C1 segment of cervical spinal cord (tissue), 14 donors: ENCODE data around the gene CBLN4.
A peak's percentile ranks its signal among the peaks of the same experiment; 100 is the strongest.

ENCODE experiments used
- DNase-seq, 14 donors: peaks; one replicate each; lab custom pipeline; 2025; lab: John Stamatoyannopoulos, UW

The CBLN4 gene

DNA sequence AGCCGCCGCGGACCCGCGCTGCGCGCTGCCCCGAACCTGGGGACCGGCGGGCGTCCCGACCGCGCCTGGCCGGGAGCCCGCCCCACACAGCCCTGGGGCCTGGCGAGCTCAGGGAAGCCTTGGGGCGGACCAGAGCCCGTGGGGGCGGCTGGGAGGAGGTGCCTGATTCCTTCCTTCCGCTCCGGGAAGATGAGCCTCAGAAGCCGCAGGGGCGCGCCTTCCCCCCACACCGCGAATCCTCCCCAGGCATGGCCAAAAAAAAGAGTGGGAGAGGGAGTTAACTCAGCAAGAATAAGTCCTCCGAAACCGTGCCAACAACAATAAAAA is at the start of gene CBLN4:
TSS of gene CBLN4 (minus strand) at position 131 of the 327 bp plus-strand sequence. CDS start 1,348 bp downstream, outside the sequence.
- no peak for DNase-seq

DNA sequence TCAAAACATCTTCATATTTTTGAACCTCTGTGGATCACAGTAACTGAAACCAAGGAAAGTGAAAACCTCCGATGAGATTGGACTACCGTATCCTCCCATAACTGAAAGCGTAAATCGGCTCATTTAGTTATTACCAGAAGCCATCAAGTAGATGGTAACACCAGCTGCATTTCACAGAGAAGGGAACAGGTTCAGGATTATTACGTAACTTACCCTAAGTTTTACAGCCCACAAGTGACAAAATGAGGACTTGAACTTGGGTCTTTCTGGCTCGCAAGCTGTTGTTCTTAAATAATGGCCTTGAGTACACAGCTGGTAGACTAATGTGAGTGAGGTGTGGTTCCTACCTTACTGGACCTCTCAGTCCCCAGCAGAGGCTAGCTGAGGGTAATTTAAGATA is 37.9 kb upstream of the CBLN4 start:
- DNase-seq: no peak

DNA sequence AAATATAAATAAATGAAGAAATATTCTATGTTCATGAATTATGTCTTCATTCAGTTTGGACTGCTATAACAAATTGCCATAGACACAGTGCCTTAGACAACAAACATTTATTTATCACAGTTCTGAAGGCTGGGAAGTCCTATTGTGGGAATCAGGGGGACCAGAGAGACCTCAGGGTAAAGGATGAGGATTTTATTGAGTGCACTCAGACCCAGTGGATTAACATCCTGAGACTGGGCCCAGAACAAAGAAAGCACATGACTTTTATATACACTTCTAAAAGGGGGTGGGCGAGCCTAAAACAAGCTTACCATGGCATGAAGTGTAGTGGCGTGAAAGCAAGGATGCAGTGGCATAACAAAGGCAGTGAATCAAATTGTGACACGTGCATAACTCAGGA is 26.9 kb upstream of the CBLN4 start:
- DNase-seq: no peak

DNA sequence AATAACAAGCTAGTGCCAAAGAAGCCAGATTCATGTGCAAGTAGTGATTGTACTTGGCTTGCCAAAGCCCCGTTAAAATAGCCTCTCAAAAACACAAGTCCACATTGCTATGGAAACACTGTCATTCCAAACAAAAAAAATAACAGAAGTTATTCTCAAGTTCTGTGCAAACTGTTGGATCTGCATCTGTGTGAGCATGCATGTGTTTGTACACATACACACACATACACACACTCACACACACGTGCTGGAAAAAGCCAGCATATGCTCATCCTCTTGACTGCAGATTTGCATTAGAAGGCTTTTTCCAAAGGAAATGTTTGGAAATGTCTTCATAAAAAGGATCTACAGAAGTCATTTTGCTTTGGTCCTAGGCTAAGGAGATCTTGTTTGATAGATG is 13.4 kb upstream of the CBLN4 start:
- no peak for DNase-seq

DNA sequence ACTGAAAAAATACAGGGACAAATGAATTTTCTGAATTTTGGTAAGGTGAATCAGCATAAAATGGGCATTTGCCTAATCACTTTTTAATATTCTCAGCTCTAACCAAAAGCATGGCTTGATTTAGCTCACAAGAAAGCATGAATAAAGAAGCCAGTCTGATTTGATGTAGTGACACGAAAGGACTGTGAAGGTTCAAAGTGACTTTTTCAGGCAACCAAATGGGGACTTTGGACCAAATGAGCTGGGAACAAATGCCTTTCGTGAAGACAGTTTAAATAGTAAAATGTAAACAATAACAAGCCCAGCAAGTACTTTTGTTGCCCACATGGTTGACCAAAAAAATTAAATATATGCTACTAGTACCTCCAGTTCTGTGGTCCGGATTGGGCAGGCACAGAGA is 12.9 kb upstream of the CBLN4 start:
- no peak for DNase-seq

DNA sequence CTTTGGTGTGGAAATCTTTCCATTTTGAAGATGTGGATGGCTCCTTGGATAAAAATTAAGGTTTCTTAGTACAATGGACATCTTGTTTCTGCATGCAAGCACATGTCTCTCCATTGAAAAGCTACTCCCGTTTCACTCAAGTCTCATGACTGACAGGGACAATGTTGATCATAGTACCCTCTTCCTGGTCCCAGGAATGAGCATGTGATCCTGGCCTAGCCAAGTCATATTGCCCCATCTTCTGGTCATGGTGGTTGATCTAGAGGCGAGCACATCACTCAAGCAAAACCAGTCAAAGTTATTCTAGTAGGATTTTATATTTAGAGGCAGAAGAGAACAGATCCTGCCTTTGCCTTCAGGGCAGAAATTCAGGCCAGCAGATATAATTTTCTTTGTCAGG is 12.2 kb upstream of the CBLN4 start:
- DNase-seq: no peak

DNA sequence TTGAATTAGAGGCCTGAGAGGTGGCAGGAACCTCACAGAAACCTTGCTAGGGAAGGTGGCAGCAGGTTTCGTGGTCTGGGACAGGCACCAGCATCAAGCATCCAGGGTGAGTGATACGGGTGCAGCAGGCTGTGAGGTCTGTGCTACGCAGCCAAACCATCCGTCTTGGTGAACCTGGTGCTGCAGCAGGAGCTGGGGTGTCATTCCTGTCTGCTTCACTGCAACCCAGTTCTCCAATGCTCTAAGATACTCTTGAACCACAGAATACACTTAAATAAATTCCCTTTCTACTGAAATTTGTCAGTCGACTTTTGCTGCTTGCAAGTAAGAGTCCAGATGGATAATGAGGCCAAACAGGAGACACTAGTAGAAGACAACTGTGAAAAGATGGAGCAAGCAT is 9.7 kb upstream of the CBLN4 start:
- DNase-seq: no peak

DNA sequence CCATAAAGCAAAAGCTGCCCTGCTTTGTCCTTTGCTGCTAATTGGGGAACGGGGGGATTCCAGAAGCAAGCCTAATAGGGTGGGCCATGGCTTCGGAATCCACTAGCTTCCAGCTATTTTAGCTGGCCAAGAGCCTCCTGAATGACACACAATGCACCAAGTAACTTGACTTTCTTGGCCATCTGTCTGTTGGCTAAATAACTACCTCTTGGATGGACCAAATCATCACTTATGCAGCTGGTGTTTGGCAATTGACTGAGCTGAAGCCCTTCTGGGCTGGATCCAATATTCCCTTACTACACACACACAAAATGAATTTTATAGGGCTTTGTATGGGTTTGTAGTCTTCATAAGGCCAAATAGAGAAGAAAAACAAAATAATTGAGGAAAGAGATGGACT is 8.8 kb upstream of the CBLN4 start:
- no peak for DNase-seq

DNA sequence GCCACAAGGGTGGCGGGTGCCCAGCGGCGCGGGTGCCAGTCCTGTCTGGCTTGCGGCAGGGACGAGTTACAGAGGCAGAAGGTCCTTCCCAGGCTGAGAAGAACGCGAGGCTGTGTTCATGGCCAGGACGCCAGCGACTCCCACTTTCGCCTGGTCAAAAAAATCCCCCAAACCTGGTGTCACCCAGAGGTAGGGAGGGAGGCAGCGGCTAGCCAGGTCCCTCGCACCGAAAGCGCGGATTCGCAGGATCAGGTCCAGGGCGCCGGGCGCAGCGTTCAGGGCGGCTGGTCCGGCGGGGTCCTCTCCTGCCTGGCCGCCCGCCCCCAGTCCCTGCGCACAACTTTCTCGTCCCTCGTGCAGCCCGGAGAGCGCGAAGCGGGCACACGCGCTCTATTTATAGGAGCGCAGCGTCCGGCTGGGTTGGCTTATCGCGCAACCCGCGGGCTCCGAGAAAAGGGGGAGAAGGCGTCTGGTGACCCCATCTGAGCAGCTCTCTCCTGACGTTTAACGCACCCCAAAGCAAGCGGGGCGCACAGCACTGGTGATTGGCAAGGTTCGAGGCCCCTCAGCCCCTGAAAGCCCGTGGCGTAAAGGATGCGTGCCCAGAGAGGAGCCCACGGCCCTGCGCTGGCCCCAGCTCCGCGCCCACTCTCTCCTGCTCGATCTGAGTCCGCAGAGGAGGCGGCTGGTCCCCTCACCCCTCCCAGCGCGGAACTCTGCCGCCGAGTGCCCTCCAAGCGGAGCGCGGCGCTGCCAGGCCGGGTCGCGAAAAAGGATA is 519 bp downstream of the CBLN4 start:
- DNase-seq: no peak

DNA sequence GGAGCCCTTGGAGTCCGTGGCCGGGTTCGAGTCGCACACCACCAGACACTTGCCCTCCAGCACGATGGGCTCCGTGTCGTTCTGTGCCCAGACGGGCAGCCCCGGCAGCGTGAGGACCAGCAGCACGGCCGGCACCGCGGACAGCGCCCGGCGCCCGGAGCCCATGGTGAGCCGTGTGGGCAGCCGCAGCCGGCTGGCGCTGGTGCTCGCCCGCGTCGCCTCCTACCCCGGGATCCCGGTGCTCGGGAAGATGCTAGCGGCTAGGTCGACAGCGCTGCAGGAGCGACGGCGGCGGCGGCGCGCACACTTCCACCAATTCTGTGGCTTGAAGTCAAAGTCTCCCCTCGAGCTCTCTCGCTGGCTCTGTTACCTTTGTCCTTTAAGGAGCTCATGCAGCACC is 1.3 kb downstream of the CBLN4 start:
- no peak for DNase-seq

DNA sequence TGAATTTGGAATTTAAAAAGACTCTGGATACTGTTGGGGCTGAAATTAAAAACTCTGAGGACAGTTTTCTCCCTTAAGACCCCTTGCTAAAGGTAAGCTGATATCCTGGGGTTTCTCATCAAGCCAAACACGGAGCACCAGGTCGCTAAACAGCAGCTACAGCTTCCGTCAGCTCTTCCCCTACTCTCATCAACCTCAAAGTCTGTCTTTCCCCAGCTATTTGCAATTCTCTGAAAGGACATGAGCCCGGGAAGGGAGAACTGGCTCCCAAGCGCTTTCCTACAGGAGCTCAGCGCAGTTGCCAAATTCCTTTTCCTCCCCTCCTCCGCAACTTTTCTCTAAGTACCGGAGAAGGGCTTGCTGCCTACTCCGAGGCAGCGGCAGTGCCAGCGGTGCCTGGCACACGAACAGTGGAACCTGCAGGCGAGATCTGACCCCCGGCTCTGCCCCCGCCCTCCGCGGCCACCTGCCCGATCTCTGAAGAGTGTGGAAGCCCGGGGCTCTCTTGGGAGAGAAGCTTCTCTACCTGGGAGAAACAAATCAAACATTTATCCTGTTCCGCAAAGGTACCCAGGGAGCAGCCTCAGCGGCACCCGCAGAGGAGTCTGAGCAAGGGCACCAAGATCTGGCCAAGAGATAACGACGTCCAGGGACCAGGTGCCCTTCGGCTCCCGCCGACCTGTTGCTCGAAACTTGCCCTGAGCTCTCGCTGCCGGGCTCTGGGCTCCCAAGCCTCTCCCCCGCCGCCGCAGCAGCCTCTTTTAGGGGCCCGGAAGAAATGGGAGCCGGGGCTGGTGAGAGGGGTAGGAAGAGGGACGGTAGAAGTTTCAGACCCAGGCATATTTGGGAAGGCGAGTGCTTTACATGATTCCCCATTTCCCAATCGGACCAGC is 2.2 kb downstream of the CBLN4 start:
- DNase-seq: no peak

DNA sequence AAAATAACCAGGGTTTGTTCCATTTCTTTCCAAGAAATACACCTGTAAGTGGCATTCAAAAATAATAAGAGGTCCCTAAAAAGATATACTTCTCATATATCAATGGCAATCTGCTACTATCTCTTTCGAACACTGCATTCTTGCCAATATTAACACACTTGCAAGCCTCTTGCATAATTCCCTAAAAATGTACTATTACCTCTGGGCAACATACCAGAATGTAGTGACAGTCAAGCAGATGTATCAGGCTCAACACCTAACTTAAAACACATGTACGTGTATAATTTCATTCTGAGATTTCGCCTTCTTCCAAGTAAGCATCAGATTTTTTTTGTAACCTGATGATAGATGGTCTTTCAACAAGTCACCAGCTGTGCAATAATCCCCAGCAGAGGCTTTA is 3.4 kb downstream of the CBLN4 start:
- no peak for DNase-seq

DNA sequence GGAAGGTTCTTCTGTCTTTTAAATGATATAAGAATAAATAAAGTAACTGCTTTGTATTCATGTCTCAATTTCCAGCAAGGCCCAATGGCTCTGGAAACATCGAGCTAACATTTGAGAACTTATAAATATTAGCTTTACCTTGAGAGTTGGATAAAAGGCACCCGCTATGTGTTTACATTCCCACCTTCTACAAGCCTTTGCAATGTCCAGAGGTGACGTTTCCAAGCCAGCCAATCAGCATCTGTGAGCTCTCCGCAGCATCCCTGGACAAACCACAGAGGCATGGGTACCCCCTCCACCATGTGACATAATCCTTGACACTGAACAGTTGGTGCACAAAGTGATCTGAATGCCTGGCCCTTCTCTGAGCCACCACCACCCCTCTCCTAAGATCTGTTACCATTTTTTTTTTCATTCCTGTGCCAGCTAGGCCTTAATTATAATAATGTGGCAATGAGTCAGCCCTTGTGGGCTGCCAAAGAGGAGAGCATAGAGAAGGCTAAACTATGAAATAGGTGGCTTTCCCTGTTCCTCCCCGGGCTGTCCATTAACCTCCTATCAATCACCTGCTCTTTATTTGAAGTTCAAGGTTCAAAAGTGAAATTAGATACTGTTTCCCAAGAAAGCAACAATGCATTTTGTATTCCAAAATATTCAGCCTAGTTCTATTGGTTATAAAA is 4.1 kb downstream of the CBLN4 start:
- DNase-seq: no peak

DNA sequence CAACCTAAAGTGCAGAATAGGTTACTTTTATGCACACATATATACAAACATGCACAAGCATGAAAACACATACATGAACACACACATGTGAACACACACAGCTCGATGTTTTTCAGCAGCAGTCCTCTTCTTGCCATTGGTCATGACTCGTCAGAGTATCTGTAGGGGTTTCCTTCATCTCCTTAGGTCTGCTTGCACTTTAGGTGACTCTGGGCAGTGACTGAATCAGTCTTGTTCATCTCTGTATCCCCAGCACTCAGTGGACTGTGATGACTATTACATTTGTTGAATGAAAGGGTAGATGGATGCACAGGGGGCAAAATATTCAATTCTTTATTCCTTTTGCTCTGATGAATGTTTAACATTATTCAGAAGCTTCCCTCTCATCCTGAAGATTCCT is 26.8 kb downstream of the CBLN4 start:
- DNase-seq: no peak

DNA sequence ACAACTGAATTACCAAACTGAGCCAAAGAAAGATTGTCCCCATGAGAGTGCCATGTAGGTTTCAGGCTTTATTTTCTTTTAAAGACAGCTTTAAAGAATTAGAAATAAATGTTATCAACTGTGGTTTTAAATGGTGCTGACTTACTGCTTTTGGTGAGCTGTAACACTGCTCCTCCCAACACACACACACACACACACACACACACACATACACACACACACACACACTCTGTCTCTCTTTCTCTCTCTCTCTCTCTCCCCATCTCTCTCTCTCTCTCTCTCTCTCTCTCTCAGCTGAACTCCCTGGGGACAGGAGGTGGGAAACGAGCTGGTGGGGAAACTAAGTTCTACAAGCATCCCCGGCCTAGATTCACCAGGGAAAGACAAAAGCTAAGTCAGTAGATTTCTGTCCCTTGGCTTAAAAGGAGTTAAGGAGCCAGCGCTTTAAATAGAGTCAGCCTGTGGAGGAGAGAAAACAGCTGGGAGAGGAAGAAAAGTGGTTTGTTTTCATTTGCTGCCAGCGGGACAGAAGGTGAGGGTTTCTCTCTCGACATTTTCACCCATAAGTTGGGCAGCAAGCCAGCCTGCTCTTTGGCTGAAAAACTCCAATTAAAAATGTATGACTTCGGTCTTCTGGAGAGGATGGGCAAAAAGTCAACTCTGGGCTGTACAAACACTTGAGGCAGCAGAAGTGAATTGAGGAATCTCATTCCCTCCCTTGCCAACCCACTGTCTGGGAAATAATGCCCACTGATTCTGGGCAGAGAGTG is 27.4 kb downstream of the CBLN4 start:
- peak in 1 of 14 donors; percentile 2 for DNase-seq

DNA sequence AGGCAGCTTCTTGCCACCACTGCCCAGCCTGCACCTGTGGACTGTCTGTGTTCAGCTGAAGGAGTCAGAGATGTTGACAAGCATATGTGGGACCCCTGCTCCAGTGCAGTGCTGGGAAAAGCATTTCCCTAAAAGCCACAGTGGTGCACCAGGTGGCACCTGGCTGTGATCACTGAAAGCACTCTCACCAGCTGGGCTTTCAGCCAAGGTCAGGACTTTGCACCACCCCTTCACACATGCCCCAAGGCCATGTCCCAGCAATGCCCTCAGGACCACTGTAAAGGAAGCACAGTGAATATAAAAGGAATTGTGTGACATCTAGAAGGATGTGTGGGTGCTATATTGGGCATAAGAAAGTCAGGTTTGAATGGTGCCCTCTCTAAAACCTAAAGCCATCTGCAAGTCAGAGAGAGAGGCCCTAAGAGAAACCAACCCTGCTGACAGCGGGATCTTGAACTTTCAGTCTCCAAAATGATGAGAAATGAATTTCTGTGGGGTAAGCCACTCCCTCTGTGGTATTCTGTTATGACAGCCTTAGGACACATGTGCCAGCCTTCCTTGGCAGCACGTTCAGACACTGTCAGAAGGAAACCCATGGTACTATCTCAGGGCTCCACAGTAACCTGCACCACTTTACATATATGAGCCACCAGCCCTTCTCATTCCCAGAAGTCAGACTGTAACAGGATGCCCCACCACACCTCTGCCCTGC is 30.7 kb downstream of the CBLN4 start:
- no peak for DNase-seq

DNA sequence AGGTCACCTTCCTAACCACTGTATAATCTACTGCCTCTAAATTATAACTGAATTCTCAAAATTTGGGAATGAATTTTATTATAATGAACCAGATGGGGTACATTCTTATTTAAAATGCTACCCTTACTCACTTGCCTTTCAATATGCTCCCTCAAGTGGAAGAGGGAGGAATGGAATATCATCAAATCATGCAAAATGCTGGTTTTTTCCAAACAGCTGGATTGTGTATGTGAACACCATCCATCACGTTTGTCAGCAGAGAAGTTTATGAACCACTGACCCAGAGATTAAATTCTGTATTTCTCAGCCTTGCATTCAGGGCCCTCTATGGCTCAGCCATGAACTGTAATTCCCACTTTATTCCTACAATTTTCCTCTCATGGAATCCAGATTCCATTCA is 40.5 kb downstream of the CBLN4 start:
- no peak for DNase-seq

DNA sequence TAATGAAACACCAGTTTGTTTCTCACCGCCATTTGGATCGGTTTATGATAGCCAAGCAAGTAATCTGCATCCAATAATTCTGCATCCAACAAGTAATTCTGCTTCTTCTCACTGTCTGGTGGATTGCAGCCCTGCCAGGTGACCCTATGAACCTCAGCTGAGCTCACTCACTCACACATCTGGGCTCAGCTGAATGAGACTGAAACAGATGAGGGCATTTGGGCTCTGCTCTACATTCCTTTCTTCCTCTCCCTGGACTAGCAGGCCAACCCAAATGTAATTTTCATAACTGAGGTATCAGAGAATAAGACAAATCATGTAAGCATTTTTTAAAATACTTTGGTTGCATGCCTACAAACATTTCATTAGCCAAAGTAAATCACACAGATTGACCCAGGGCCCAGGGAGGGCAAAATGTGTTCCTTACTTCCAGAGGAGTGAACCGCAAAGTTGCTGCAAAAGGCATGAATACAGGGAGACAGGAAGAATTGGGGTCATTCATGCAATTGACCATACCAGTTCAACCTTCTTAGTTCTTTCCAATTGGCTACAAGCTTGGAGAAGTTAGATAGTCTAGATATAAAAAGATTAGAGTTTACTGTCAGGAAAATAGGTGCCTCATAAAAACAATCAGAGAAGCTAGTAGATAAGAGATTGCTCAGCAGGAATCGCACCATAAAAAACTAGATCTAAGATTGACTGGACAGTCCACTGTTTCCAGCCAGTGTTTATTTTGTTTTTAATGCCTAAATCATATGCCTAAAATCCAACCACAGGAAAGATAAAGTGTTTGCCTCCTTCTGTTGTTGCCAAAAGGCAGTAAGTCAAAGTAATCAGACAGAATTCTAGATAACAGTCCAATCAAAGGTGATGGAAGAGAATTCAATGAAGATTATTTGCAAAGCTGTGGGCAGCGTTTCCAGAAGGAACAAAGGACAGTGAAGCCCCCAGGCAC is 43.7 kb downstream of the CBLN4 start:
- no peak for DNase-seq

DNA sequence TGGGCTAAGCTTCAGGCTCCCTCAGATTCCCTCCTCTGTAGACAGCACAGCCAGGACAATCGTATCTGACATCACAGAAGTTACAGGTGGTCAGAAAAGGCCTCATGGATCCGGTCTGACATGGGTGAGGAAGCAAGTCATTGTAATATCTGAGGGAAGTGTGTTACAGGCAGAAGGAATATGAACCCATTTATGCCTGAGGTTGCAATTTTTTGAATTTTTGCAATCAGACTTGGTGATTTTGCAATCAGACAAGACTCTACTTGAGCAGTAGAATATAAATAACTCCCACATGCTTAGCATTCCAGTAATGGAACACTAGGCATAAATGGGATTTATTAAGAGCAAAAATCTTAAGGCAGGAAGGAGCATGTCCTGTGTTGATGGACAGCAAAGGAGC is 52.1 kb downstream of the CBLN4 start:
- no peak for DNase-seq

DNA sequence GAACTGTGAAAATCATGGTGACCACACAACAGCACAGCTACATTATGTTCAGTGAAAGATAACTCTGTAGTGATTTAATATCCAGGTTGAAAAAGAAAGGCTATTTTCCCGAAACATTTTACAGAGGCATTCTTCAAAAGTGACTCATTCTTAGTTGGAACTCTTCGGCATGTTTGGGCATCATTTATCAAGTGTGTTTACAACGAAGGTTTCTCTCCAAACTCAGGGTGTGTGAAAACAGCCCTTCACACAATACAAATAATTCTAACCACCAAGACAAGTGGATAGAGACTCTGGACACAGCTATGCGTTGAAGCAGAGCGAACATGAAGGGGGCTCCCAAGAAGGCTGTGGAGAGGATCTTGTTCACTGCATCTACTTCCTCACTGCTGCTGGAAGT is 57.6 kb downstream of the CBLN4 start:
- no peak for DNase-seq
